Stimulated activated CD4-positive, alpha-beta T cell treated with anti-CD3 and anti-CD28 coated beads, Interleukin-4, amount 100 ng/mL, for 48 hours (primary cell): ENCODE results near the gene STYK1.

Experiments
- DNase-seq, 2 donors: peaks; one replicate each; pipeline ENCODE4 v3.0.0-alpha.2; 2020; ENCODE audit warnings: low read depth in 2 of 2

STYK1 gene, protein sequence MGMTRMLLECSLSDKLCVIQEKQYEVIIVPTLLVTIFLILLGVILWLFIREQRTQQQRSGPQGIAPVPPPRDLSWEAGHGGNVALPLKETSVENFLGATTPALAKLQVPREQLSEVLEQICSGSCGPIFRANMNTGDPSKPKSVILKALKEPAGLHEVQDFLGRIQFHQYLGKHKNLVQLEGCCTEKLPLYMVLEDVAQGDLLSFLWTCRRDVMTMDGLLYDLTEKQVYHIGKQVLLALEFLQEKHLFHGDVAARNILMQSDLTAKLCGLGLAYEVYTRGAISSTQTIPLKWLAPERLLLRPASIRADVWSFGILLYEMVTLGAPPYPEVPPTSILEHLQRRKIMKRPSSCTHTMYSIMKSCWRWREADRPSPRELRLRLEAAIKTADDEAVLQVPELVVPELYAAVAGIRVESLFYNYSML

DNA sequence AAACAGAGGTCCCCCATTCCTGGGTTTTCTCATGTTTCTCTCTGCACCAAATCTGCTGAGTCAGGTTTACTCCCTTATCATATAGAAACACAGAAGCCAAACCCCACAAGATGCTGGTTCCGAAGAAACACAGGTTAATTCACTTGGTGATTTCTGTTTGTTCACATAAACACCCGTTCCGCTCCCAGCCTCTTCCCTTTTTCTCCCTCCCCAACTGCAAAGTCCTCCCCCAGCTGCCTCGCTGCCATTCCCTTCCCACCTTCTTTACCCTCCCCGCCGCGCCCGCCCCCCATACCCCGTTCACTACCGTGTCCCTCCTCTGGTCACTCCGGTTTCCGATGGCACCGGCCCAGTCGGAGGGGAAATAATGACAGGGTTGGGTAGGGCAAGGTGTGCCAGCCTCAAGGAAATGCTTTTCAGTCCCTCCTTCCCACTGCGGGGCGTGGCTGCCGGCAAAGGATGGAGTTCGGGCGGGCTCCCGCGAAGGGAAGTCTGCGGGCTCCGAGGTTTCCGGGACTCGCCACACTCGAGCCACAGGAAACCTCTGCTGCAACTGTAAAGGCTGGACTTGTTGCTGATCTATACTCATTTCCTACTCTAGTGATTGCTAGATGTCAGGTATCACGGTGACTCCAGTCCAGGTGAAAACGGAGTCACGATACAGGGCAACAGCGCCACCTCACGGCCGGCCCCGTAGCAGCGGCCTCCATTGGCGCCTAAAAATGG is at the start of gene STYK1:
Gene STYK1 (minus strand): TSS at position 394 of the 726 bp plus-strand sequence. CDS start 39,434 bp downstream, outside the sequence.
- DNase-seq: peak; percentile 57 to 72

DNA sequence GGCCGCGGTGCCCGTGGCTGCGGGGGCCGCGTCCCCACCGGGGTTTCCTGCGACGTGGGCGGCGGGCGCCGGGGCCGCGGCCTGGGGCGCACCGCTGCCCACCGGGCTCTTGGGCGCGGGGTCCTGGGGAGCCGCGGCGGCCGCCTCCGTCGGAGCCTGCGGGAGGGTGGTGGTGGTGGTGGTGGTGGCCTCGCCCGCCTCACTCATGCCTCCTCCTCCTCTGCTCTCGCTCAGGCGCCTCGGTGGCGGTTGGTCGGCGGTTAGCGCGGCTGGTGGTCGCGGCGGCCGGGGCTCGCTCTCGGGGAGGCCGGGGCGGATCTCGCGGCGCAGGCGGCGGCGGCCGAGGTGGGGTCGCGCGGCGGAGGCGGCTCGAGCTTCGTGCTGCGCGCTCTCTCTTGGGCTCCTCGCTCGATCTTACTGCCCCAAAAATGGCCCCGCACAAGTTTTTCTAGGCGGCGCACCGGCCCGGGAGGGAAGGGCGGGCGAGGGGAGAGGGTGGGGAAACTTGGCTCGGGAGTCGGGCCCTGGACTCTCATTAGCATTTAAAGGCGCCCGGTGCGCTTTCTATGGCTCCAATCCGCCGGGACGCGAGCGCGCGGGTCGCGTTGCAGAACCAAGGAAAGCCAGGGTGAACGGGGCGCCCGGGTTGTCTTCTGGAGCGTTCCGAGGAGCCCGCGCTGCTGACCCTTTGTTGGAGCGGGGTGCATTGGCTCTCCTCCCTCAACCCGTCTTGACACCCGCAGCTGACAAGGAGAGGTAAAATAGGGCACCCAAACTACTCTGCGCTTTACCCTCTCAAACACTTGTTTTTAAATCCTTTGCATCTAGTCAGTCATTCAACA is 49.3 kb upstream of the STYK1 start, which contains the start of gene YBX3:
Gene YBX3 (minus strand): TSS at position 419 of the 842 bp plus-strand sequence. CDS start 212 bp downstream, at position 207.
- peak; percentile 38 to 40 for DNase-seq

- DNase-seq: peak; percentile 37 to 49
Measured at GRCh38 chr12:10722502-10722904, 48.7 kb upstream of the STYK1 start.

GRCh38 chr12:10721651-10722501 is 48.0 kb upstream of the STYK1 start:
- peak; percentile 26 to 44 for DNase-seq

- DNase-seq: no peak
Measured at GRCh38 chr12:10720974-10721650, 47.3 kb upstream of the STYK1 start.

DNA sequence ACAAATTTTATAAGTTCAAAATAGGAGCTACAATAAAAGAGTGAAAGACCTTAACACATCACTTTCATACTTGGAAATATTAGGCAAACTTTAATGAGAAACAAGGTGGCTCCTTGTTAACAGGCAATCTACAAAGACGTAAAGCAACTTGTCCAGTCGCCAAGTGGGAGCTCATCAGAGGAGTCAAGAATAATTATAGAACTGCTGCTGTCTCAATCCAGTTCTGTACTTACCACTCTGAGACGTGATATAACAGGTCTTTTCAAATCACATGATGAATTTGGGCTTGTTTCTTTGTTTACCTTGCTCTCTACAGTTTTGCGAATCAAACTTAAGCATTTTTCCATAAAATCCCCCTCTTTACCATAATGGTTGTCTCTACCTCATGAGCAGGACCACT is 45.6 kb upstream of the STYK1 start:
- DNase-seq: no peak

- no peak for DNase-seq
Measured at GRCh38 chr12:10718279-10718821, 44.5 kb upstream of the STYK1 start.

- no peak for DNase-seq
Measured at GRCh38 chr12:10717410-10717809, 43.6 kb upstream of the STYK1 start.

- no peak for DNase-seq
Measured at GRCh38 chr12:10716704-10717315, 43.0 kb upstream of the STYK1 start.

GRCh38 chr12:10716277-10716676 is 42.4 kb upstream of the STYK1 start:
- no peak for DNase-seq

DNA sequence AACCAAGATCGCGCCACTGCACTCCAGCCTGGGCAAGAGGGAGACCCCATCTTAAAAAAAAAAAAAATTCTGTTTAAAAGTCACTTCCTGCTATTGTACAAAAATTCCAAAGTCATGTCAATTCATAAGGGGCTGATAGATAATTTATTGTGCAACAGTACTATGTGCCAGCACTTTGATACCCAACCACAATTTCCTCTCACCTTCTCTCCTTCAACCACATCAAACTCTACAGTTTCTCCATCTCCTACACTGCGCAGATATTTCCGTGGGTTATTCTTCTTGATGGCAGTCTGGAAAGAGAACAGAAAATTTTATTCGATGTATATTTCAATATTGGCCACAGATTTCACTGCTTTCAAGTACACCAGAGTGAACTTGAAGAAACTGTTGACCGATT is 41.6 kb upstream of the STYK1 start:
- no peak for DNase-seq

GRCh38 chr12:10709808-10710207 is 36.0 kb upstream of the STYK1 start:
- no peak for DNase-seq

- no peak for DNase-seq
Measured at GRCh38 chr12:10708862-10709261, 35.0 kb upstream of the STYK1 start.

DNA sequence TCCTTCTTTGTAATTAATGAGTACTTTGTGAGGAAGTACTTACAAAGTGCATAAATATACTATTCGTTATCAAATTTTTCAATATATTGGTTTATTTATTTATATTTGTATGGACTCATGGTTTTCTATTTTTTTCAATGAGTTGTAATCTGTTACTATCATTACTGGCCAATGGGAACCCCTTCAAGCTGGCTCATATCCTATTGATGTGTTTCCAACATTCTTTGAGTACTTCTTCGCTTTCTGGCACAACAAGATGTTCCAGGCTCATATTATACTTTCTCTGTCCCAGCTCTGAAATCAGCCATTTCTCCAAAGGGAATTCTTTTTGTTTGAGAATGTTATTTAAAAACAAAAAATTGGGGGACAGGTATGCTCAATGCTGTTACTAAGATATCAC is 31.8 kb upstream of the STYK1 start:
- no peak for DNase-seq

DNA sequence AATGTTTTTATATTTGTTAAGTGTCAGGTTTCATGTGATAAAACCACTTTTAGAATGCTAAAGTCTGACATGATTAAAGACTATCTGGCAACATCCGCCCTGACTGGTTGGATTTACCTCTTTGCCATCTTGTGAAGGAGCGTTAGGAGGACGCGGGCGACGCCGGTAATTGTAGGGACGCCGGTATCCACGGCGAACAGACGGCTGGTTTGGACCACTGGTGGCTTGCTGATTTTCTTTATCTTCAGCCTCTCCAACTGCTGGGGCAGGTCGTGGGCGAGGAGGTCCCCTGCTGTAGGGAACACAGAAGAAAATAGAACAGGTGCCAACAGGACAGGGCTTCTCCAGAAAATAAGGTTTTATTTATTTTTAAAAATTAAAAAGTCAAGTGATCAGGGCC is 28.0 kb upstream of the STYK1 start:
- DNase-seq: no peak

GRCh38 chr12:10701131-10701681 is 27.4 kb upstream of the STYK1 start:
- peak; percentile 14 to 16 for DNase-seq

DNA sequence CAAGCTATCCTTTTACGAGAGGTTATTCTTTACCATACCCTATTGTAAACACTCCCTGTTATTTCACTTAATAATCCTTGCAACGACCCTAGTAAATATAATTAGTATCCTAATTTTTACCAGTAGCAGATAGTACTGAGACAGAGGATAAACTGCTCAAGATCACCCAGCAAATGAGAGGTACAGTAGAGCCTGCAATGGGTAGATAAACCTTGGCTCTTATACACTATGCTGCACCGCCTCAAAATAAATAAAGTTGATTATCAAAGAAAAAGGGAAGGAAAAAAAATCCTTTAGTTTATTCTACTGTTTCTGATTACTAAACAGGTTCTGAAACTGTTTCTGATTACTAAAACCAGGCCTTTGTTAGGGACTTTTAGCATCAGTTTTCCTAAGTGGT is 26.7 kb upstream of the STYK1 start:
- DNase-seq: no peak

DNA sequence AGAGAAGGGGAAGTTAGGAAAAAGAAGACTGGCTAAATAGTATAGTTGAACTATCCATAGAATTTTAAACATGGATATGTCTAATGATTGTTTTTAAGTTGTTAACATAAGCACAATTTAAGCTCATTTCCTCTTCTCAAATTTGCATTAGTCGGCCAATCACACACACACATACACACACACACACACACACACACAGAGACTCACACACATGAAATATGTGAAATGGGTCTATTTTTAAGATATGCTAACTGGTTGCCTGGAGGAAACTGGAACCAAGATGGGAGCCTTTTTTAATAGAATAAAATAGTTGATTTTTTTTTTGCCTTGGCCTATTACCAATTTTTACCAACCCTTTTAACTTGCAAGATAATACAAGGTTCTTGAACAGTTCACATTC is 24.0 kb upstream of the STYK1 start:
- no peak for DNase-seq

GRCh38 chr12:10697156-10697555 is 23.3 kb upstream of the STYK1 start:
- no peak for DNase-seq
